ENCODE data around the gene RIF1.

The RIF1 gene, protein sequence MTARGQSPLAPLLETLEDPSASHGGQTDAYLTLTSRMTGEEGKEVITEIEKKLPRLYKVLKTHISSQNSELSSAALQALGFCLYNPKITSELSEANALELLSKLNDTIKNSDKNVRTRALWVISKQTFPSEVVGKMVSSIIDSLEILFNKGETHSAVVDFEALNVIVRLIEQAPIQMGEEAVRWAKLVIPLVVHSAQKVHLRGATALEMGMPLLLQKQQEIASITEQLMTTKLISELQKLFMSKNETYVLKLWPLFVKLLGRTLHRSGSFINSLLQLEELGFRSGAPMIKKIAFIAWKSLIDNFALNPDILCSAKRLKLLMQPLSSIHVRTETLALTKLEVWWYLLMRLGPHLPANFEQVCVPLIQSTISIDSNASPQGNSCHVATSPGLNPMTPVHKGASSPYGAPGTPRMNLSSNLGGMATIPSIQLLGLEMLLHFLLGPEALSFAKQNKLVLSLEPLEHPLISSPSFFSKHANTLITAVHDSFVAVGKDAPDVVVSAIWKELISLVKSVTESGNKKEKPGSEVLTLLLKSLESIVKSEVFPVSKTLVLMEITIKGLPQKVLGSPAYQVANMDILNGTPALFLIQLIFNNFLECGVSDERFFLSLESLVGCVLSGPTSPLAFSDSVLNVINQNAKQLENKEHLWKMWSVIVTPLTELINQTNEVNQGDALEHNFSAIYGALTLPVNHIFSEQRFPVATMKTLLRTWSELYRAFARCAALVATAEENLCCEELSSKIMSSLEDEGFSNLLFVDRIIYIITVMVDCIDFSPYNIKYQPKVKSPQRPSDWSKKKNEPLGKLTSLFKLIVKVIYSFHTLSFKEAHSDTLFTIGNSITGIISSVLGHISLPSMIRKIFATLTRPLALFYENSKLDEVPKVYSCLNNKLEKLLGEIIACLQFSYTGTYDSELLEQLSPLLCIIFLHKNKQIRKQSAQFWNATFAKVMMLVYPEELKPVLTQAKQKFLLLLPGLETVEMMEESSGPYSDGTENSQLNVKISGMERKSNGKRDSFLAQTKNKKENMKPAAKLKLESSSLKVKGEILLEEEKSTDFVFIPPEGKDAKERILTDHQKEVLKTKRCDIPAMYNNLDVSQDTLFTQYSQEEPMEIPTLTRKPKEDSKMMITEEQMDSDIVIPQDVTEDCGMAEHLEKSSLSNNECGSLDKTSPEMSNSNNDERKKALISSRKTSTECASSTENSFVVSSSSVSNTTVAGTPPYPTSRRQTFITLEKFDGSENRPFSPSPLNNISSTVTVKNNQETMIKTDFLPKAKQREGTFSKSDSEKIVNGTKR (N-terminal part only)

DNA sequence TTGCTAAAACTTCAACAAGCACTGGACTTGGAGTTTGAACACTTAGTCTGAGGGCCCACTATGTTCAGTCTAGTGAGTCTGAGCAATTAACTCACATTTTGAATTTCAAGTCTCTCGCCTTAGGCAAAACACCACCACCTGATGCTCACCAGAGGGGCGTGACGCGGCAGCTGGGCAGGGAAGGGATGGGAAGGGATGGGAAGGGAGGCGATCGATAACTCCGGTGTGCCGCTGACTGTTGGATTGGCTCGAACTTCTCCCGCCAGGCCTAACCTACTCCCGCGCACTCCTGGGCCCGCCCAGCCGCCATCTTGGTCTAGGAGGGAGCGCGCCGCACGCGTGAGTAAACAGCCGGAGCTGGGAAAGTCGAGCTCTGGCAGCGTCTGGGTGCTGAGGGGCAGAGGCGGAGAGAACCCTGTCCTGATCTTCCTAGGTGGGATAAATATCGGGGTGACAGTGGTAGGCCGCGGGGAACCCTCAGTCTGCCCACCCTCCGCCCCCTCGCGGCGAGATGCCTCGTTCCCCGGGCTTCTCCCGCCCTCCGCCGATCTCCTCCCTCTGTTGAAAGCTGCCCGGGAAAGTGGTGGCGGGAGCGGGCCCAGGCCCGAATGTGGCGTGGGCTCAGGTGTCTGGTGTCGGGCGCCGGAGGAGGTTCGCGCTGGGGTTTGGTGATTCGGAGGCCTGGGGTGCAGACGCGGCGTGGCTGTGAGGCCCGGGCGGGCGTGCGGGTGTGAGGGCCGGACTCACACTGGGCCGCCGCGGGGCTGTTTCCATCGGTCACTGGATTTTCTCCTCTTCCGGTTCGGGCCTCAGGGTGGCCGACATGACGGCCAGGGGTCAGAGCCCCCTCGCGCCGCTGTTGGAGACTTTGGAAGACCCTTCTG, at the start of gene RIF1:
Gene RIF1 (plus strand): TSS at position 302 of the 884 bp plus-strand sequence. CDS start 522 bp downstream, at position 824.
- TF ChIP-seq, protein P1, sequence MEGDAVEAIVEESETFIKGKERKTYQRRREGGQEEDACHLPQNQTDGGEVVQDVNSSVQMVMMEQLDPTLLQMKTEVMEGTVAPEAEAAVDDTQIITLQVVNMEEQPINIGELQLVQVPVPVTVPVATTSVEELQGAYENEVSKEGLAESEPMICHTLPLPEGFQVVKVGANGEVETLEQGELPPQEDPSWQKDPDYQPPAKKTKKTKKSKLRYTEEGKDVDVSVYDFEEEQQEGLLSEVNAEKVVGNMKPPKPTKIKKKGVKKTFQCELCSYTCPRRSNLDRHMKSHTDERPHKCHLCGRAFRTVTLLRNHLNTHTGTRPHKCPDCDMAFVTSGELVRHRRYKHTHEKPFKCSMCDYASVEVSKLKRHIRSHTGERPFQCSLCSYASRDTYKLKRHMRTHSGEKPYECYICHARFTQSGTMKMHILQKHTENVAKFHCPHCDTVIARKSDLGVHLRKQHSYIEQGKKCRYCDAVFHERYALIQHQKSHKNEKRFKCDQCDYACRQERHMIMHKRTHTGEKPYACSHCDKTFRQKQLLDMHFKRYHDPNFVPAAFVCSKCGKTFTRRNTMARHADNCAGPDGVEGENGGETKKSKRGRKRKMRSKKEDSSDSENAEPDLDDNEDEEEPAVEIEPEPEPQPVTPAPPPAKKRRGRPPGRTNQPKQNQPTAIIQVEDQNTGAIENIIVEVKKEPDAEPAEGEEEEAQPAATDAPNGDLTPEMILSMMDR (IDR thresholded peaks at IDR 0.05; ENCODE audit: insufficient read depth, low read length, missing control alignments), result peak; percentile 81
- ChIA-PET CTCF (interaction anchor here (0.6 to 2.0 kb wide), 9 partner anchors 8 to 171 kb away, joined by 3 to 5 read pairs (median 3); no protein-coding TSS in a partner anchor), POLR2A (interaction anchor here (0.7 kb wide), 4 partner anchors 12 to 171 kb away, joined by 3 to 5 read pairs (median 4); partner anchors contain the start of gene RBM43)
- peak within 1 kb of the TSS; percentile 96 for H3K4me3 ChIP-seq (ENCODE audit: low read depth, low read length)
- DNase-seq (ENCODE audit: low read depth, low spot score), result peak; percentile 56

DNA sequence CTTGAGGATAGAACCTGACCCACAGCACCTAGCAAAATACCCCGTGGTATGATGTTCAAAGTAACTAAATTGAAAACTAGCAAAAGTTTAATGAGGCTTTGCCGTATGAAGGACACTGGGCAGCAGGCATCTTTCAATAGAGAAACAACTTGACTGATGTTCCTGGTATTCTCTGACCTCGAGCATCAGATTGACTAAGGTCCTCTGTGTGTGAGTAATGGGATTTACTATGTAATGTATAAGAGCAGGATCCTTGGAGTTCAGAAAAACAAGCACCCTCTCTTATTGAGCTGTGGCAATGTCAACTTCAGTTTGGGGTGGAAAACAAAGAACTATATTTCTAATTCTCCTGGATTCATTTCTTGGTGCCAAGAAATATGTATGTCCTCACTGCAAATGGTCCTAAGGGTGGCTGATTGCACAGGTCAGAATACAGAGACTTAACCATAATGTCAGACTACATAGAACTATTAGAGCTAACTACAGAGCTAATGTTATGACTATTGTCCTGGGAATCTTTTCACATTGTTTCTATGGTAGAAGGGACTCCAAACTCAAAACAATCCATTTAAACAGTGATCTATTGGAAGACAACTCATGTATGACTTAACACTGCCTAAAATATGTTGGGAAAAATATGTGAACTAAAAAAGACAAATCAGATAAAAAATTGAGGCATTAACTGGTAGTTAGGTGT, 47.9 kb upstream of the RIF1 start:
- ChIA-PET POLR2A (no interaction called here), CTCF (no interaction called here)
- H3K4me3 ChIP-seq (ENCODE audit: low read depth, low read length), result no peak overlapping the region
- TF ChIP-seq, protein P1 (IDR thresholded peaks at IDR 0.05; ENCODE audit: insufficient read depth, low read length, missing control alignments), result no peak
- no peak for DNase-seq (ENCODE audit: low read depth, low spot score)

DNA sequence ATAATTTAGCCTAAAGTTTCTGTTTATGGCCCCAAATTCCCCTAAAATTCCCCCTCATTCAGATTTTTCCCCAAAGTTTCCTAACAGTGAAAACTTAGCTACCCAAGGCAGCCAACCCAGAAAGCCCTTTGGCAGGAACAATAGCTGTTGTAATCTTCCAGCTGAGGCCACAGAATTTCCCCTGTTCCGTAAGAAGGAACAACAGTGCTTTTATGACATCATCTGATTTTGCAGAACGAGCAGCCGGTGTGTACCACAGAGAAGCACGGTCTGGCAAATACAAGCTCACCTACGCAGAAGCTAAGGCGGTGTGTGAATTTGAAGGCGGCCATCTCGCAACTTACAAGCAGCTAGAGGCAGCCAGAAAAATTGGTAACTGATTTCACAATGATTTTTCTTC, 46.0 kb upstream of the RIF1 start:
- TF ChIP-seq, protein P1 (IDR thresholded peaks at IDR 0.05; ENCODE audit: insufficient read depth, low read length, missing control alignments), result no peak
- CTCF ChIA-PET, result no interaction called here
- POLR2A ChIA-PET, result no interaction called here
- no peak overlapping the region for H3K4me3 ChIP-seq (ENCODE audit: low read depth, low read length)
- no peak for DNase-seq (ENCODE audit: low read depth, low spot score)

DNA sequence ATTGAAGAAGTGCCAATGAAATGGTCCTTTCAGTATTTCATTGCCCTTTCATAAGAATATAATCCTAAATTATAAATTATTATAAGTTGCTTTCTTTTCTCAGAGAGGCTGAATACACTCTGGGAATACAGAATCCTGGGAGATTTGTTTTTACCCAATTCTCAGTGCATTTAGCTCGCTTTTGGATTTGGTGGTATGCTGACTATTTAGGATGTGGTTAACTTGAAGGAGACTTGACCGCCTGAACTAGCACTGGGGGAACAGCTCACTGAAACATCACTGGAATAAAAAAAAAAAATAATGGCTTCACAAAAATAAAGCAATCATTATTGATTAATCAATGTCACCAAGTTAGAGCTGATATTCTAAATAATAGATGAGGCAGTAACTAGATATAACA, 42.1 kb upstream of the RIF1 start:
- CTCF ChIA-PET, result interaction anchor here (1.0 to 1.6 kb wide), 2 partner anchors 10 to 42 kb away, joined by 3 read pairs; partner anchors contain the start of gene RIF1

More for the DNA sequence above, 42.1 kb upstream of the RIF1 start:
- TF ChIP-seq, protein P1 (IDR thresholded peaks at IDR 0.05; ENCODE audit: insufficient read depth, low read length, missing control alignments), result no peak
- peak; percentile 58 for DNase-seq (ENCODE audit: low read depth, low spot score)
- H3K4me3 ChIP-seq (ENCODE audit: low read depth, low read length), result no peak overlapping the region
- POLR2A ChIA-PET, result no interaction called here
